CD14-positive monocyte (primary cell): ENCODE measurements around the gene APBB1. TPM values are rescaled to one million over a fixed set of nuclear protein-coding genes. Genes with fewer than 3 reads are reported as not detected.

ENCODE experiments used
- DNase-seq, 3 donors: peaks; one replicate each; pipeline ENCODE4 v3.0.0-alpha.2; 2011 to 2022
- H2AFZ ChIP-seq: 2 replicates; pipeline ENCODE4 v1.6.0; 2012; ENCODE audit warnings: mild to moderate bottlenecking, low read depth, low read length, inconsistent platforms; ENCODE audit not compliant: insufficient read depth, poor library complexity, severe bottlenecking
- H3K27ac ChIP-seq, 2 donors: 1 replicate in 1 of 2; 2 replicates in 1 of 2; pipeline ENCODE4 v1.5.1; 2012 to 2013; ENCODE audit warnings: low read length in 2 of 2, control low read depth in 1 of 2, inconsistent platforms in 1 of 2, low read depth in 1 of 2, mild to moderate bottlenecking in 1 of 2
- H3K27me3 ChIP-seq, 2 donors: one replicate each; pipeline versions ENCODE4 v1.6.0 to v1.6.1; 2011 to 2013; ENCODE audit warnings: low read length in 2 of 2; ENCODE audit not compliant: control insufficient read depth in 2 of 2, insufficient read depth in 2 of 2
- H3K36me3 ChIP-seq, 2 donors: replicated peaks in 1 of 2; 1 replicate in 1 of 2; 2 replicates in 1 of 2; pipeline versions ENCODE4 v1.5.1 to v1.6.1; 2012 to 2013; ENCODE audit warnings: low read length in 2 of 2, control low read depth in 1 of 2, inconsistent platforms in 1 of 2, mild to moderate bottlenecking in 1 of 2; ENCODE audit not compliant: insufficient read depth in 2 of 2, control insufficient read depth in 1 of 2
- H3K4me1 ChIP-seq, 2 donors: 1 replicate in 1 of 2; 2 replicates in 1 of 2; pipeline versions ENCODE4 v1.5.1 to v1.6.1; 2012 to 2013; ENCODE audit warnings: low read length in 2 of 2, control low read depth in 1 of 2, inconsistent platforms in 1 of 2, mild to moderate bottlenecking in 1 of 2, moderate library complexity in 1 of 2; ENCODE audit not compliant: insufficient read depth in 2 of 2, control insufficient read depth in 1 of 2
- H3K4me2 ChIP-seq: replicated peaks from 2 replicates; pipeline ENCODE3; 2012; ENCODE audit warnings: low read length, moderate library complexity, mild to moderate bottlenecking; ENCODE audit not compliant: poor library complexity, severe bottlenecking; ENCODE audit errors: extremely low read depth
- H3K4me3 ChIP-seq, 3 experiments: fragments of 200-600 bp in 1 of 3; sonication (generic) in 1 of 3; replicated peaks in 1 of 3; 1 replicate in 2 of 3; 2 replicates in 1 of 3; pipeline ENCODE4 v1.5.1; 2011 to 2013; ENCODE audit warnings: low read length in 3 of 3, mild to moderate bottlenecking in 3 of 3, control low read depth in 2 of 3, low read depth in 2 of 3, inconsistent platforms in 1 of 3, moderate library complexity in 1 of 3
- H3K79me2 ChIP-seq: 2 replicates; pipeline ENCODE4 v1.6.0; 2012; ENCODE audit warnings: mild to moderate bottlenecking, control low read depth, inconsistent platforms, low read length, moderate library complexity; ENCODE audit not compliant: insufficient read depth
- H3K9ac ChIP-seq: 2 replicates; pipeline ENCODE4 v1.6.0; 2017; ENCODE audit warnings: low read length, mild to moderate bottlenecking; ENCODE audit not compliant: insufficient read depth, poor library complexity, severe bottlenecking
- H3K9me3 ChIP-seq, 2 donors: replicated peaks in 1 of 2; 1 replicate in 1 of 2; 2 replicates in 1 of 2; pipeline versions ENCODE4 v1.5.1 to v1.6.1; 2012 to 2013; ENCODE audit warnings: low read length in 2 of 2, control low read depth in 1 of 2; ENCODE audit not compliant: control insufficient read depth in 1 of 2, insufficient read depth in 1 of 2
- H4K20me1 ChIP-seq: 2 replicates; pipeline ENCODE4 v1.6.0; 2012; ENCODE audit warnings: mild to moderate bottlenecking, low read length, control low read depth, moderate library complexity; ENCODE audit not compliant: insufficient read depth
- H3K27ac Mint-ChIP-seq, 7 donors: one replicate each; pipeline ENCODE4 v1.8.0; 2020; ENCODE audit warnings: mild to moderate bottlenecking in 7 of 7, mixed read lengths in 7 of 7, moderate library complexity in 6 of 7, inconsistent platforms in 2 of 7
- H3K27me3 Mint-ChIP-seq, 3 donors: one replicate each; pipeline ENCODE4 v1.8.0; 2021 to 2022; ENCODE audit warnings: low read depth in 3 of 3, mild to moderate bottlenecking in 3 of 3, mixed read lengths in 3 of 3, moderate library complexity in 3 of 3, inconsistent platforms in 1 of 3
- H3K36me3 Mint-ChIP-seq, 2 donors: one replicate each; pipeline ENCODE4 v1.8.0; 2020; ENCODE audit warnings: mixed read lengths in 2 of 2, inconsistent platforms in 1 of 2, mild to moderate bottlenecking in 1 of 2
- H3K4me1 Mint-ChIP-seq: one replicate; pipeline ENCODE4 v1.8.0; 2020; ENCODE audit warnings: mild to moderate bottlenecking, mixed read lengths
- H3K4me3 Mint-ChIP-seq, 2 donors: one replicate each; pipeline ENCODE4 v1.8.0; 2020; ENCODE audit warnings: mild to moderate bottlenecking in 2 of 2, mixed read lengths in 2 of 2, moderate library complexity in 1 of 2
- H3K9me3 Mint-ChIP-seq, 7 donors: one replicate each; pipeline ENCODE4 v1.8.0; 2020 to 2022; ENCODE audit warnings: mixed read lengths in 7 of 7, mild to moderate bottlenecking in 6 of 7, moderate library complexity in 6 of 7, inconsistent platforms in 2 of 7
- WGBS: methylation state at CpG from one replicate; pipeline ENCODE4 v1.1.5; 2013; ENCODE audit warnings: missing lambda C conversion rate; ENCODE audit not compliant: insufficient coverage; 5-methylcytosine and 5-hydroxymethylcytosine counted together
- intact Hi-C, 2 donors: fragments of 100-400 bp; cut with micrococcal nuclease; formaldehyde crosslinking; loops; one replicate each; pipeline versions ENCODE4 v1.15.0 to v1.15.1; 2023
- polyA plus RNA-seq, 3 donors: library from polyadenylated mRNA; depleted of rRNA in 1 of 3; unstranded in 2 of 3; stranded (reverse) in 1 of 3; fragments of 300-500 nt in 2 of 3; fragments of >200 nt in 1 of 3; fragmentation: Illumina TruSeq in 2 of 3; gene quantifications; 1 replicate in 2 of 3; 2 replicates in 1 of 3; pipeline ENCODE4 v1.2.3, GENCODE V29; 2012 to 2021
- TF ChIP-seq, protein P1 (sequence below): fragments of 200-600 bp; IDR thresholded peaks from one replicate; pipeline ENCODE4 v1.8.0; 2022; ENCODE audit warnings: antibody characterized with exemption, mild to moderate bottlenecking

APBB1 gene
- polyA plus RNA-seq, 3 donors = 0.85 to 2.5 (median 2.4) TPM

DNA sequence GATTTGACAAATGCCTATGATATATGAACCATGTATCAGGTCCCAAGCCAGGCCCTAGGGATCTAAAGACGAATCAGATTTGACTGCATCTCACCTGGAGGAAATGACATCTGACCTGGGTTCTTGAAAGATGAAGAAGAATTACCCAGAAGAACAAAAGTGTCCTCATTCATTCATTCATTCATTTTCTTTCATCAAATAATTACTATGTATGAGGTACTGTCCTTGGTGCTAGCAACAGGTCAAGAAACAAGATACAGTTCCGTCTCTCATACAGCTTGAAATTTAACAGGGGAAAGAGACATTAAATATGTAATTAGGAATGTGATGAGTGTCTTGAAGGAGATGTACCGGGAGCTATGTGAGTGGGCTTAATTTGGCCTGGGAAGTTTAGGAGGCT, 1.8 kb upstream of the APBB1 start:
- Mint-ChIP-seq H3K4me1 (peaks cover 5% of the 10 kb centered on the region), H3K27me3 (peaks cover 37 to 55% (median 50%) of the 10 kb centered on the region in 3 donors), H3K4me3 (peak overlapping the region in 1 of 2 donors; percentile 21), H3K27ac (no peak overlapping the region), H3K36me3 (peaks cover 0 to 5% of the 10 kb centered on the region in 2 donors), H3K9me3 (peaks cover 0 to 4% (median 0%) of the 10 kb centered on the region in 7 donors)
- Histone ChIP-seq H3K79me2 (no peaks in the 10 kb centered on the region), H3K4me3 (no peak overlapping the region), H3K36me3 (no peaks in the 10 kb centered on the region), H2AFZ (no peak overlapping the region), H3K27ac (no peak overlapping the region), H3K4me1 (peaks cover 12 to 22% of the 10 kb centered on the region in 2 donors), H3K9me3 (no peaks in the 10 kb centered on the region), H4K20me1 (no peaks in the 10 kb centered on the region), H3K9ac (no peak overlapping the region), H3K4me2 (no peak overlapping the region), H3K27me3 (peaks cover 48 to 60% of the 10 kb centered on the region in 2 donors)
- intact Hi-C loops = no loop called here
- no peak for DNase-seq
- TF ChIP-seq, protein P1, sequence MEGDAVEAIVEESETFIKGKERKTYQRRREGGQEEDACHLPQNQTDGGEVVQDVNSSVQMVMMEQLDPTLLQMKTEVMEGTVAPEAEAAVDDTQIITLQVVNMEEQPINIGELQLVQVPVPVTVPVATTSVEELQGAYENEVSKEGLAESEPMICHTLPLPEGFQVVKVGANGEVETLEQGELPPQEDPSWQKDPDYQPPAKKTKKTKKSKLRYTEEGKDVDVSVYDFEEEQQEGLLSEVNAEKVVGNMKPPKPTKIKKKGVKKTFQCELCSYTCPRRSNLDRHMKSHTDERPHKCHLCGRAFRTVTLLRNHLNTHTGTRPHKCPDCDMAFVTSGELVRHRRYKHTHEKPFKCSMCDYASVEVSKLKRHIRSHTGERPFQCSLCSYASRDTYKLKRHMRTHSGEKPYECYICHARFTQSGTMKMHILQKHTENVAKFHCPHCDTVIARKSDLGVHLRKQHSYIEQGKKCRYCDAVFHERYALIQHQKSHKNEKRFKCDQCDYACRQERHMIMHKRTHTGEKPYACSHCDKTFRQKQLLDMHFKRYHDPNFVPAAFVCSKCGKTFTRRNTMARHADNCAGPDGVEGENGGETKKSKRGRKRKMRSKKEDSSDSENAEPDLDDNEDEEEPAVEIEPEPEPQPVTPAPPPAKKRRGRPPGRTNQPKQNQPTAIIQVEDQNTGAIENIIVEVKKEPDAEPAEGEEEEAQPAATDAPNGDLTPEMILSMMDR = no peak
- WGBS = 100% methylated on average over 1 of the region's 3 CpGs

DNA sequence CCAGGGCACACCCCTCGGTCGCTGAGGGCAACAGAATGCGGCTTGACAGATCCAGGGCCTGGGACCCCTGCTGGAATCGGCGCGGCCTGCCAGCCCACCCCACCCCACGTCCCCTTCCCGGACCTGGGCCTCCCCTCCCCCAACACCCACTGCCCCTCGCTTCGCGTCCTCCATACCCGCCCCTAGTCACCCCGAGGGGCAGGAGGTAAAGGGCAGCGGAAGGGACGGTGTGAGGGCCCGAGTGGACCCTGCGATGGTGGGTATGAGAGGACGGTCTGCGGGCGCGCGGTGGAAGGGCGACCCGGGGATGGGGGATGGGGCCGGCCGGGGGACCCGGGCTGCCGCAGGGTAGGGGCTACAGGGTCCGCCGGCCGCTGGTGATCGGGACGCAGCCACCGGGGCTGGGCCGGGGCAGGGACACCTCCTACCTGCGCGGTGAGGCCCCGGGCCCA, 311 bp downstream of the APBB1 start:
- H4K20me1 ChIP-seq = no peaks in the 10 kb centered on the region
- peak overlapping the region; percentile 90 for H3K4me2 ChIP-seq
- no peaks in the 10 kb centered on the region for H3K9me3 ChIP-seq
- intact Hi-C loops = no loop called here
- peaks cover 39 to 49% of the 10 kb centered on the region in 2 donors for H3K27me3 ChIP-seq
- H3K27ac Mint-ChIP-seq = no peak overlapping the region
- peak overlapping the region; percentile 68 for H3K9ac ChIP-seq
- H3K27ac ChIP-seq = no peak overlapping the region
- peaks cover 0 to 4% (median 0%) of the 10 kb centered on the region in 7 donors for H3K9me3 Mint-ChIP-seq
- H3K4me3 Mint-ChIP-seq = peak overlapping the region in 1 of 2 donors; percentile 36
- TF ChIP-seq, protein P1 = no peak
- H3K4me1 ChIP-seq = peaks cover 26 to 36% of the 10 kb centered on the region in 2 donors
- 3% methylated on average over 20 of the region's 38 CpGs for WGBS
- peaks cover 0 to 5% of the 10 kb centered on the region in 2 donors for H3K36me3 Mint-ChIP-seq
- no peaks in the 10 kb centered on the region for H3K79me2 ChIP-seq
- H3K36me3 ChIP-seq = no peaks in the 10 kb centered on the region
- peak overlapping the region; percentile 94 for H2AFZ ChIP-seq
- DNase-seq = no peak
- H3K4me3 ChIP-seq = peak overlapping the region; percentile 37 to 89 (median 79)
- peaks cover 5% of the 10 kb centered on the region for H3K4me1 Mint-ChIP-seq
- peaks cover 26 to 39% (median 36%) of the 10 kb centered on the region in 3 donors for H3K27me3 Mint-ChIP-seq
